CD14-positive monocyte (primary cell): ENCODE data around the gene CARD11. TPM values are rescaled to one million over a fixed set of nuclear protein-coding genes. Genes with fewer than 3 reads are reported as not detected.

Experiments used
- DNase-seq, 3 donors: peaks; one replicate each; pipeline ENCODE4 v3.0.0-alpha.2; 2011 to 2022
- H2AFZ ChIP-seq: 2 replicates; pipeline ENCODE4 v1.6.0; 2012; ENCODE audit warnings: mild to moderate bottlenecking, low read depth, low read length, inconsistent platforms; ENCODE audit not compliant: insufficient read depth, poor library complexity, severe bottlenecking
- H3K27ac ChIP-seq, 2 donors: 1 replicate in 1 of 2; 2 replicates in 1 of 2; pipeline ENCODE4 v1.5.1; 2012 to 2013; ENCODE audit warnings: low read length in 2 of 2, control low read depth in 1 of 2, inconsistent platforms in 1 of 2, low read depth in 1 of 2, mild to moderate bottlenecking in 1 of 2
- H3K27me3 ChIP-seq, 2 donors: one replicate each; pipeline versions ENCODE4 v1.6.0 to v1.6.1; 2011 to 2013; ENCODE audit warnings: low read length in 2 of 2; ENCODE audit not compliant: control insufficient read depth in 2 of 2, insufficient read depth in 2 of 2
- H3K36me3 ChIP-seq, 2 donors: replicated peaks in 1 of 2; 1 replicate in 1 of 2; 2 replicates in 1 of 2; pipeline versions ENCODE4 v1.5.1 to v1.6.1; 2012 to 2013; ENCODE audit warnings: low read length in 2 of 2, control low read depth in 1 of 2, inconsistent platforms in 1 of 2, mild to moderate bottlenecking in 1 of 2; ENCODE audit not compliant: insufficient read depth in 2 of 2, control insufficient read depth in 1 of 2
- H3K4me1 ChIP-seq, 2 donors: 1 replicate in 1 of 2; 2 replicates in 1 of 2; pipeline versions ENCODE4 v1.5.1 to v1.6.1; 2012 to 2013; ENCODE audit warnings: low read length in 2 of 2, control low read depth in 1 of 2, inconsistent platforms in 1 of 2, mild to moderate bottlenecking in 1 of 2, moderate library complexity in 1 of 2; ENCODE audit not compliant: insufficient read depth in 2 of 2, control insufficient read depth in 1 of 2
- H3K4me2 ChIP-seq: replicated peaks from 2 replicates; pipeline ENCODE3; 2012; ENCODE audit warnings: low read length, moderate library complexity, mild to moderate bottlenecking; ENCODE audit not compliant: poor library complexity, severe bottlenecking; ENCODE audit errors: extremely low read depth
- H3K4me3 ChIP-seq, 3 experiments: fragments of 200-600 bp in 1 of 3; sonication (generic) in 1 of 3; replicated peaks in 1 of 3; 1 replicate in 2 of 3; 2 replicates in 1 of 3; pipeline ENCODE4 v1.5.1; 2011 to 2013; ENCODE audit warnings: low read length in 3 of 3, mild to moderate bottlenecking in 3 of 3, control low read depth in 2 of 3, low read depth in 2 of 3, inconsistent platforms in 1 of 3, moderate library complexity in 1 of 3
- H3K79me2 ChIP-seq: 2 replicates; pipeline ENCODE4 v1.6.0; 2012; ENCODE audit warnings: mild to moderate bottlenecking, control low read depth, inconsistent platforms, low read length, moderate library complexity; ENCODE audit not compliant: insufficient read depth
- H3K9ac ChIP-seq: 2 replicates; pipeline ENCODE4 v1.6.0; 2017; ENCODE audit warnings: low read length, mild to moderate bottlenecking; ENCODE audit not compliant: insufficient read depth, poor library complexity, severe bottlenecking
- H3K9me3 ChIP-seq, 2 donors: replicated peaks in 1 of 2; 1 replicate in 1 of 2; 2 replicates in 1 of 2; pipeline versions ENCODE4 v1.5.1 to v1.6.1; 2012 to 2013; ENCODE audit warnings: low read length in 2 of 2, control low read depth in 1 of 2; ENCODE audit not compliant: control insufficient read depth in 1 of 2, insufficient read depth in 1 of 2
- H4K20me1 ChIP-seq: 2 replicates; pipeline ENCODE4 v1.6.0; 2012; ENCODE audit warnings: mild to moderate bottlenecking, low read length, control low read depth, moderate library complexity; ENCODE audit not compliant: insufficient read depth
- H3K27ac Mint-ChIP-seq, 7 donors: one replicate each; pipeline ENCODE4 v1.8.0; 2020; ENCODE audit warnings: mild to moderate bottlenecking in 7 of 7, mixed read lengths in 7 of 7, moderate library complexity in 6 of 7, inconsistent platforms in 2 of 7
- H3K27me3 Mint-ChIP-seq, 3 donors: one replicate each; pipeline ENCODE4 v1.8.0; 2021 to 2022; ENCODE audit warnings: low read depth in 3 of 3, mild to moderate bottlenecking in 3 of 3, mixed read lengths in 3 of 3, moderate library complexity in 3 of 3, inconsistent platforms in 1 of 3
- H3K36me3 Mint-ChIP-seq, 2 donors: one replicate each; pipeline ENCODE4 v1.8.0; 2020; ENCODE audit warnings: mixed read lengths in 2 of 2, inconsistent platforms in 1 of 2, mild to moderate bottlenecking in 1 of 2
- H3K4me1 Mint-ChIP-seq: one replicate; pipeline ENCODE4 v1.8.0; 2020; ENCODE audit warnings: mild to moderate bottlenecking, mixed read lengths
- H3K4me3 Mint-ChIP-seq, 2 donors: one replicate each; pipeline ENCODE4 v1.8.0; 2020; ENCODE audit warnings: mild to moderate bottlenecking in 2 of 2, mixed read lengths in 2 of 2, moderate library complexity in 1 of 2
- H3K9me3 Mint-ChIP-seq, 7 donors: one replicate each; pipeline ENCODE4 v1.8.0; 2020 to 2022; ENCODE audit warnings: mixed read lengths in 7 of 7, mild to moderate bottlenecking in 6 of 7, moderate library complexity in 6 of 7, inconsistent platforms in 2 of 7
- WGBS: methylation state at CpG from one replicate; pipeline ENCODE4 v1.1.5; 2013; ENCODE audit warnings: missing lambda C conversion rate; ENCODE audit not compliant: insufficient coverage; 5-methylcytosine and 5-hydroxymethylcytosine counted together
- intact Hi-C, 2 donors: fragments of 100-400 bp; cut with micrococcal nuclease; formaldehyde crosslinking; loops; one replicate each; pipeline versions ENCODE4 v1.15.0 to v1.15.1; 2023
- polyA plus RNA-seq, 3 donors: library from polyadenylated mRNA; depleted of rRNA in 1 of 3; unstranded in 2 of 3; stranded (reverse) in 1 of 3; fragments of 300-500 nt in 2 of 3; fragments of >200 nt in 1 of 3; fragmentation: Illumina TruSeq in 2 of 3; gene quantifications; 1 replicate in 2 of 3; 2 replicates in 1 of 3; pipeline ENCODE4 v1.2.3, GENCODE V29; 2012 to 2021
- TF ChIP-seq, protein P1 (sequence below): fragments of 200-600 bp; IDR thresholded peaks from one replicate; pipeline ENCODE4 v1.8.0; 2022; ENCODE audit warnings: antibody characterized with exemption, mild to moderate bottlenecking

Gene CARD11
- polyA plus RNA-seq, 3 donors = 0.04 to 0.17 TPM; not detected in 1

DNA sequence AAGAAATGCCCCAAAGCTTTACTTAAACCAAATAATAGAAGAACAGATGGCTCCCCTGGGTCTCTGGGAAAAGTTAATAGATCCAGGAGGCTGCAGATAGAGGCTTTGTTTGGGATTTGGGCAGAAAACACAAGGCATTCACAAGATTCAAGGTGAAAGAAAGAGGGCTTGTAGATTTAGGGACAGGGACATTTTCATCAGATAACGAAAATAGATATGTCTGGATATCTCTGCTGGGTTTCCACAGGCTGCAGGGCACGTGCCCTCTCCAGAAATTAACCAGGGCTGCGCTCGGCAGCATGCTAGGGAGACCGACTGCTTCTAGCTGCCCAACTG is 14.9 kb downstream of the CARD11 start:
- H3K4me2 ChIP-seq = no peak overlapping the region
- Mint-ChIP-seq H3K27ac (no peak overlapping the region), H3K36me3 (no peaks in the 10 kb centered on the region), H3K9me3 (peaks cover 0 to 13% (median 5%) of the 10 kb centered on the region in 7 donors), H3K27me3 (peaks cover 2 to 8% (median 7%) of the 10 kb centered on the region in 3 donors), H3K4me1 (peaks cover 3% of the 10 kb centered on the region), H3K4me3 (no peak overlapping the region)
- TF ChIP-seq, protein P1, sequence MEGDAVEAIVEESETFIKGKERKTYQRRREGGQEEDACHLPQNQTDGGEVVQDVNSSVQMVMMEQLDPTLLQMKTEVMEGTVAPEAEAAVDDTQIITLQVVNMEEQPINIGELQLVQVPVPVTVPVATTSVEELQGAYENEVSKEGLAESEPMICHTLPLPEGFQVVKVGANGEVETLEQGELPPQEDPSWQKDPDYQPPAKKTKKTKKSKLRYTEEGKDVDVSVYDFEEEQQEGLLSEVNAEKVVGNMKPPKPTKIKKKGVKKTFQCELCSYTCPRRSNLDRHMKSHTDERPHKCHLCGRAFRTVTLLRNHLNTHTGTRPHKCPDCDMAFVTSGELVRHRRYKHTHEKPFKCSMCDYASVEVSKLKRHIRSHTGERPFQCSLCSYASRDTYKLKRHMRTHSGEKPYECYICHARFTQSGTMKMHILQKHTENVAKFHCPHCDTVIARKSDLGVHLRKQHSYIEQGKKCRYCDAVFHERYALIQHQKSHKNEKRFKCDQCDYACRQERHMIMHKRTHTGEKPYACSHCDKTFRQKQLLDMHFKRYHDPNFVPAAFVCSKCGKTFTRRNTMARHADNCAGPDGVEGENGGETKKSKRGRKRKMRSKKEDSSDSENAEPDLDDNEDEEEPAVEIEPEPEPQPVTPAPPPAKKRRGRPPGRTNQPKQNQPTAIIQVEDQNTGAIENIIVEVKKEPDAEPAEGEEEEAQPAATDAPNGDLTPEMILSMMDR = no peak
- no peak overlapping the region for H2AFZ ChIP-seq
- intact Hi-C loops = no loop called here
- H4K20me1 ChIP-seq = no peaks in the 10 kb centered on the region
- no peak for DNase-seq
- no peak overlapping the region for H3K27ac ChIP-seq
- H3K79me2 ChIP-seq = no peaks in the 10 kb centered on the region
- 100% methylated on average over 1 of the region's 5 CpGs for WGBS
- H3K9me3 ChIP-seq = no peaks in the 10 kb centered on the region
- H3K4me3 ChIP-seq = no peak overlapping the region
- H3K27me3 ChIP-seq = no peaks in the 10 kb centered on the region
- H3K9ac ChIP-seq = no peak overlapping the region
- H3K4me1 ChIP-seq = no peaks in the 10 kb centered on the region
- H3K36me3 ChIP-seq = no peaks in the 10 kb centered on the region

DNA sequence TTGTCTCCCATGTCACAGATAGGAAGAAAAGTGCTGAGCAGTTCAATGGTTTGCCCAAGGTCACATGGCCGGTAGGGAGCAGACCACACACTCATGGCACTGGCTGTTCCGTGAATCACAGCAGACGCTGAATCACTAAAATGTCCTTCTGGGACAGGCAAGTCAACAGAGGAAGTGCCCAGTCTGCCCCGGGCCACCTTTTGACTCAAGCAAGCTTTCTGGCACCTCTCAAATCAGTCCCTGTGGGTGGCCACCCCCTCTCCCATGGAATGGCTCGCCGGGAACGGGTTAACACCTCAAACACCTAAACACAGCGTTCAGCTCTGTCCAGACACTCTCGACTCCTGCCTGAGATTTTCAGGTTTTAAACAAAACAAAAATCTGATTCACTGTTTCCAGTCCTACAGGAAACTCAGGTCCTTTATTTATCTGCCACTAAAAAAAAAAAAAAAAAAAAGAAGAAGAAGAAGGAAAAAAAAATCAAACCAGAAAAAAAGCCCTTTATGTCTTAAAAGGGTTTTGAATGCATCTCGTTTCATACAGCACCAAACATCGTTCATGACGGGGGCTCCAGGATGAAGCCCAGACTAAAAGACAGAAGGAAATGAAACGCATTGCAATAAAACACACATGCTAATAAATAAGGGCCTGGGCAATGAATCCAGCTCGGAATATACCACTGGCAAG is 15.5 kb downstream of the CARD11 start:
- H3K79me2 ChIP-seq = no peaks in the 10 kb centered on the region
- peaks cover 3% of the 10 kb centered on the region for H3K4me1 Mint-ChIP-seq

More for the DNA sequence above, 15.5 kb downstream of the CARD11 start:
- H3K4me2 ChIP-seq = no peak overlapping the region
- no peak overlapping the region for H3K4me3 ChIP-seq
- H3K27ac ChIP-seq = no peak overlapping the region
- DNase-seq = peak in 1 of 3 donors; percentile 37
- no peak overlapping the region for H2AFZ ChIP-seq
- no peak overlapping the region for H3K4me3 Mint-ChIP-seq
- H4K20me1 ChIP-seq = no peaks in the 10 kb centered on the region
- H3K4me1 ChIP-seq = no peaks in the 10 kb centered on the region
- WGBS = 57% methylated on average over 11 of the region's 14 CpGs
- H3K27me3 Mint-ChIP-seq = peaks cover 2 to 9% (median 8%) of the 10 kb centered on the region in 3 donors
- H3K9me3 Mint-ChIP-seq = peaks cover 0 to 16% (median 5%) of the 10 kb centered on the region in 7 donors
- H3K9me3 ChIP-seq = no peaks in the 10 kb centered on the region
- no peak overlapping the region for H3K27ac Mint-ChIP-seq
- TF ChIP-seq, protein P1 = no peak
- H3K27me3 ChIP-seq = no peaks in the 10 kb centered on the region
- H3K9ac ChIP-seq = no peak overlapping the region
- no peaks in the 10 kb centered on the region for H3K36me3 ChIP-seq
- no peaks in the 10 kb centered on the region for H3K36me3 Mint-ChIP-seq
- intact Hi-C loops = no loop called here
